Lower leg skin (tissue), 4 donors: ENCODE data around the gene TSPYL1. TPM values are rescaled to one million over a fixed set of nuclear protein-coding genes. Genes with fewer than 3 reads are reported as not detected.
A peak's percentile ranks its signal among the peaks of the same experiment; 100 is the strongest.

Experiments used
- DNase-seq, 2 donors: peaks; one replicate each; pipeline ENCODE4 v3.0.0-alpha.2; 2019; ENCODE audit warnings: low spot score in 2 of 2
- H3K4me3 ChIP-seq: fragments of 200-600 bp; sonication (generic); 2 replicates; pipeline ENCODE4 v1.5.1; 2017; ENCODE audit warnings: mild to moderate bottlenecking, low read depth; ENCODE audit not compliant: poor library complexity, severe bottlenecking
- CTCF ChIP-seq, 3 donors: fragments of 450-650 bp; IDR thresholded peaks; one replicate each; pipeline ENCODE4 v1.5.1; 2016; ENCODE audit warnings: antibody characterized with exemption in 3 of 3, mild to moderate bottlenecking in 3 of 3, moderate library complexity in 2 of 3
- POLR2A ChIP-seq, 2 donors: fragments of 450-650 bp; IDR thresholded peaks; one replicate each; pipeline ENCODE4 v1.6.1; 2016 to 2017; ENCODE audit warnings: antibody characterized with exemption in 2 of 2, mild to moderate bottlenecking in 1 of 2, moderate library complexity in 1 of 2
- WGBS, 2 donors: methylation state at CpG; one replicate each; pipeline ENCODE4 v1.1.5; 2018; 5-methylcytosine and 5-hydroxymethylcytosine counted together
- intact Hi-C: fragments of 100-400 bp; cut with DNase I; formaldehyde crosslinking; loops from one replicate; pipeline ENCODE4 v1.15.0; 2023; ENCODE audit warnings: low total_unique reads
- total RNA-seq, 4 donors: library from RNA; depleted of rRNA; stranded (reverse); fragments of >200 nt; gene quantifications; one replicate each; pipeline ENCODE4 v1.1.0, GENCODE V29; 2016

TSPYL1 gene
- total RNA-seq, 4 donors from 2014 or later: 57.2 to 75.3 (median 65.6) TPM

GRCh38 chr6:116263353-116263752, 16.4 kb downstream of the TSPYL1 start:
- no peak for TF ChIP-seq POLR2A (IDR thresholded peaks at IDR 0.05)
- no peak for TF ChIP-seq CTCF (IDR thresholded peaks at IDR 0.05)
- intact Hi-C loops: no loop called here
- WGBS, 2 donors: 92 to 100% methylated on average over 1 of the region's 1 CpG
- no peak overlapping the region for H3K4me3 ChIP-seq
- DNase-seq: no peak

GRCh38 chr6:116258520-116258919, 21.2 kb downstream of the TSPYL1 start:
- no peak overlapping the region for H3K4me3 ChIP-seq
- intact Hi-C loops: no loop called here
- 97 to 98% methylated on average over 18 of the region's 18 CpGs for WGBS, 2 donors
- TF ChIP-seq CTCF (IDR thresholded peaks at IDR 0.05) (no peak), POLR2A (IDR thresholded peaks at IDR 0.05) (no peak)
- no peak for DNase-seq

- WGBS, 2 donors: 92 to 93% methylated on average over 1 of the region's 1 CpG
- H3K4me3 ChIP-seq: no peak overlapping the region
- TF ChIP-seq CTCF (IDR thresholded peaks at IDR 0.05): no peak
- TF ChIP-seq POLR2A (IDR thresholded peaks at IDR 0.05): no peak
- no peak for DNase-seq
- intact Hi-C loops: no loop called here
Measured at GRCh38 chr6:116256694-116257093, 23.0 kb downstream of the TSPYL1 start.

- TF ChIP-seq POLR2A (IDR thresholded peaks at IDR 0.05): no peak
- no peak for TF ChIP-seq CTCF (IDR thresholded peaks at IDR 0.05)
- 47 to 61% methylated on average over 5 of the region's 5 CpGs for WGBS, 2 donors
- no peak overlapping the region for H3K4me3 ChIP-seq
- intact Hi-C loops: no loop called here
- no peak for DNase-seq
Measured at GRCh38 chr6:116255246-116255800, 24.4 kb downstream of the TSPYL1 start.

GRCh38 chr6:116254297-116255056, 25.3 kb downstream of the TSPYL1 start:
- whole genome bisulfite sequencing, 2 donors: 8 to 10% methylated on average over 4 of the region's 4 CpGs
- peak overlapping the region; percentile 99 for H3K4me3 ChIP-seq
- TF ChIP-seq POLR2A (IDR thresholded peaks at IDR 0.05) (no peak), CTCF (IDR thresholded peaks at IDR 0.05) (no peak)
- intact Hi-C loops: no loop called here
- DNase-seq: no peak
